Skeletal muscle cell (primary cell): ENCODE measurements around the gene HMHB1.

Experiments
- DNase-seq: peaks from one replicate; pipeline ENCODE4 v3.0.0-alpha.2; 2010; ENCODE audit warnings: low read depth
- H3K4me3 ChIP-seq: 2 replicates; pipeline ENCODE4 v1.5.1; 2011; ENCODE audit warnings: low read depth, mild to moderate bottlenecking, control low read depth, low read length, moderate library complexity

HMHB1 gene

DNA sequence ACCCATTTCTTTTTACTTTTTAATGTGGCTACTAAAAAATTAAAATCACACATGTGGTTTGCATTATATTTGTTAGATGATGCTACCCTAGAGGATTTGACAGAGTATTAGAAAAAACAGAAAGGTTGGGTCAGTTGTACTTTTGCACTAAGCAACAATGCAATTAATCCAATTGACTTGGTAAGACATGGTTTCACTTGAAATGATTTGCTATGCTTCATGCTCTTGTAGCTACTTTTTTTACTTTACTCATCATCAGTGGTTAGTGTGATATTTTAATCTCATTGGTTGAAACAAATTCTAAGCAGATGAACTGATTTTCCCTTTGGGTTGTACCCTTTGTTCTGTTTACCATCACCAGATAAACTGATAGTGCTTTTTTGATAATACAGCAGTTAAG is 39.4 kb downstream of the HMHB1 start:
- no peak for DNase-seq
- no peak overlapping the region for H3K4me3 ChIP-seq

DNA sequence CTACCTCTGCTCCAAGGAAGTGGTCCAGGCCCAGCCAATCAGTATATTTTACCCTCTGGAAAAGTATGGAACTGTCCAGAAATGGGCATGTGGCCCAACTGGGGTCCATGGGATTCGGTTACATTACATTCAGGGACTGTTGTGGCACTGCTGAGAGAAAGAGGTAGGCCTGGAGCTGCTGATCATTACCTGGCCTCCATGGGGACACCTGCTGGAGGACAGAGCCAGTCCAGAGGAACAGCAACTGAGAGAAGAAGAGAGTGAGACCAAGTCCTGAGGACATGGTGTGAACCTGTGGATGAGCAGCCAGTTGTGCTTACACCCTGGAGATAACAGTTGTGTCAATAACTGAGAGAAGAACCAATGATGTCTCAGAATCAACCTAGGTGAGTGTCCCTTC is 48.2 kb downstream of the HMHB1 start:
- H3K4me3 ChIP-seq, result no peak overlapping the region
- no peak for DNase-seq

DNA sequence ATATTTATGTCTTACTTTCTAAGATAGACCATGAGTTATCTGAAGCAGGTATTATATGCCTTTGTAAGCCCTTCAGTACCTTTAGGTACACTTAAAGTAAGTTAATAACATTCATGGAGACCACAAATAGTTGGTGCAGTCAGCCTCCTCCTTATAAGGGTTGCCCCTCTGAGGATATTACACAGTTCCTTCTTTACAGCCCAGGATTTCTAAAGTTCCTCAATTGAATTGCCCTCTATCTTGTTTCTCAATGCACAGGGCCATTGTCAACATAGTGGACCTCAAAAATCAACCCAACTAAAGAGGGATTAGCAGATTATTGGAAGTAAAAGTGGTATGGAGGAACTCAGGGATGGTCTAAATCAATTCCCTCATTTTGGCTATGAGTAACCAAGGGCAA is 50.3 kb downstream of the HMHB1 start:
- H3K4me3 ChIP-seq, result no peak overlapping the region
- DNase-seq, result no peak

DNA sequence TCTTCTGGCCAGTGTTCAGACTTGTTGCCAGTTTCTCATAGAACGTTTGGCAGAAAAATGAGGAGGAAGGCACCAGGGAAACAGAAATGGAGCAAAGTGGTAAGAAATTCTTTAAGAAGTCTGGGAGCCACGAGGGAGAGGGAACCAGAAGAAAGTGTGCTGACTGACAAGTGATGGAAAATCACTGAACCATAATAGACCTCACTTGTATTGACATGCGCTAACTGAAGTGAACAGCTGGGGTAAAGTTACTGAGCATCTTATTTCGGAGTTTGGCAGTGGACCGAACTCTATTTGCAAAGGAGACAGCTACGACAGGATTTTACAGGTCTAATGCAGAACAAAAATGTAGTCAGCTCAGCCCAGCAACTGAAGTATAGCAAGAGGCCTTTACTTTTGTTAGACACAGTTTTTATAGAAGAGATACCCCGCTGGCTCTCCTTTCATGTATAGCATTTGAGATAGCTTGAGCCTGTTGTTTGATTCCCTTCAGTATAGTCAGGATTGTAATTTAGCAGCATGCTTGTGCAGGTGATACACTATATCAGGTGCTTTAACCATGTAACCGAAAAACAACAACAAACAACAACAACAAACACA is 53.6 kb downstream of the HMHB1 start:
- no peak for DNase-seq
- H3K4me3 ChIP-seq, result no peak overlapping the region
